HG02642 (cell line): Measurements from ENCODE around the gene GCN1.
A peak's percentile ranks its signal among the peaks of the same experiment; 100 is the strongest.

ENCODE experiments used
- ATAC-seq: cut with Tn5 transposase; IDR thresholded peaks from one replicate; pipeline ENCODE4 v1.9.1; 2021; ENCODE audit warnings: mild to moderate bottlenecking; ENCODE audit not compliant: unreplicated experiment, poor library complexity

GCN1 gene

DNA sequence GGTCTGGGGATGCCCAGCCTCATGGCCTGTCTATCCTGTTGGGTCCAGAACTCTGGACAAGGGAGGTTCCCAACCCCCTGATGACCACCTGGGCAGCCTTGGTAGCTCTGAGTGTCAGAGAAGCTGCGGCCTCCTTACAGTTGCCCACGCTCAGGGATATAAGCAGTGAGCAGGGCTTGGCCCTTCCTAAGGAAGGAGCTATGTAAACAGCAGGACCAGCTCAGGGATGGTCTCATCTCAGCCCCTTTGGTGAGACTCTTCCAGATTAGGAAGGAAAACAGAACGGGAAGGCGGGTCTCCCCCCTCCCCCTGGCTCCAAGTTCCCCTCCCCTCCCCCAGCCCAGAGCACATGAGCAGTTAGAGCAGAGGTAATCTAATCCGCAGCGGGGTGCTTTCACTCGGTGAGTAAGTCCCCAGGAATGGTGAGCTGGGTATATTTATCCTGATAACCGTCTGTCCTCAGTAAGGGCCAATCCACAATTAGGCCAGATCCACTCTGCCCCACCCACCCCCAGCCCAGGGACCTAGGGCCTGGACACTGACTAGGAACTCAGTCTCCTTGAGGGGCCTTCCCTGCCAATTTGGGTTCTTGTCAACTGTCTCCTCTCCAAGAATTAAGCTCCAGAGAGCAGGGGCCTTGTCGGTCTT, 35.9 kb upstream of the GCN1 start:
- ATAC-seq = no peak

DNA sequence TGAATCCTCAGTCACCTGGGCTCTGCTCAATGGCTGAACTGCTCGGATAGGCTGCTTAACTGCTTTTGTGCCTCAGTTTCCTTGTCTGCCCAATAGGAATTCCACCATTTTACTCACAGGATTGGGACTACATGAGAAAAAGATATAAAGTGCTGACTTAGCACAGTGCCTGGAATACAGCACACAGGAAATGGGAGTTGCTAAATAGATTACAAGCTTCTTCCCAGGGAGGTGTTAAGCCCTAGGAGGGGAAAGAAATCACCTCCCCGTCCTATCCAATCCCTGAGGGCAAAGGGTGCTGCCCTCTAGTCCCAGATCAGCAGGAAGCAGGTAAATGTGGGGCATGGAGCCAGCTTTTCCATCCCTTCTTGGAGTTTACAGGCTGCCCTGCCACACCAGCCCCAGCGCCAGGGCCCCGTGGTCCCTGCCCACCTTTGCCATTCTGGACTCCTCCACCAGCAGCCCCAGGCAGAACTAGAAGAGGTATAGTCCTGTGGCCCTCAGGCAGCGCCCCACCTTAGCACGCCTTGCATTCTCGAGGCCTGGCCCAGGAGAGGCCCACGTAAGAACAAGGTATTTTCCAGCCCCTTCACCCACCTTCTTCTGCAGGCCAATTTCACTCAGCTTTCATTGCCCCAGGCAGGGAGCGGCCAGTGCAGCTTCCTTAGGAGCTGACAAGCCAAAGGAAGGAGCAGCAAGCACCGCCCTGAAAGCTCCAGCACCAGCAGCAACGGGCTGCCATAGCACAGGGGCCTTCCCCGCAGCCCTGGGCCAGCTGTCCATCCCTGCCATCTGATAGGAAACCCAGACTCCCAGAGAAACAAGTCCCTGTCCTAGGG, 35.2 kb upstream of the GCN1 start:
- no peak for ATAC-seq

DNA sequence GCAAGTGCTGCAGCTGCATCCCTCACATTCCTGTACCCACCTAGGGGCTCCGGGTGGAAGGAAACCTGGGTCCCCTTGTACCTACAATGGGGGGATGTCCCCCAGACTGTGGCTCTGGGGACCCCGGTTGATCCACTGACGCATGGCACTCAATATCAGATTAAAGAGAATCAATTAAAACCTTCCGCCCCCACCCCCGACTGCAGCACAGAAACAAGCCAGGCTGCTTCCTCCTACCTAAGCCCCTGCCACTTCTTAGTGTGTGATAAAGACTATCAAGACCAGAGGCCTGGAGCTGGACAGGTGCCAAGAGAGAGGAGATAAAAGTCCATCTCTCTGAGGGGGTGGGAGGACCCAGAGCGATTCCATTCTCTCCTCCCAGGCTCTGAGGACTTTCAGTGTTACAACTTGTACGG, 34.6 kb upstream of the GCN1 start:
- no peak for ATAC-seq

DNA sequence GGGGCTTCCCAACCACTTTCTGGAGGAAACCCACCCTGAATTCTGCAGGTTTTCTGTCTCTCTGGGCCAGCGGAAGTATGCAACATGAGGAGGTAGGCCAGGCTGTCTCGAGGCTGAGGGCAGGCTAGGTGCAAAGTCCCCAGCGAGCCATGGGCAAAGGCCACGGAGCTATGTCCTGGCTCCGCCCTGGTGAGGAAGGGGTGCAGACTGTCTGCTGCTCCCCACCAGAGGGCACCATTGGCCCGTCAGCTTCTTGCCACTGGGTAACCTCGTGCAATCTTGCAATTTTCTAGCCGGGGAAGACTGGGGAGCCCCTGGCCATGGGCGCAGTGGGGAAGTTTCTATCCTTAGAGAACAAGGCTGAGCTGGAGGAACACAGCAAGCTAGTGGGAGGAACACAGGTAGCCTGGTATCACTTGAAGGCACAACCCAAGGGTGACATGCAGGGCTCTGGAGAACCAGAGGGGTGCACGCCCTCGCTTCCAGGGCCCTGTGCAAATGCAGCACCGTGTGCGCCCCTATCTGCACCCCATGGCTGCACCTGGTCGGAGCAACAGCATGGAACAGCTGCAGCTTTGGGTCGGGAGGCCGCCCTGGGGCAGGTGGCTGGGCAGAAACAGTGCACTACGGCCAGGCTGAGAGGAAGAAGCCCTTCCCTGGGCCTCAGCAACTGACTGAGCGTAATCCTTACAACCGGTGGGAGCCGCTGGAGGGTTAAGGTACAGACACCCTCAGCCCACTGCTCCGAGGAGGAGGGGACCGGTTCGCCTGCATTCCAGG, 34.0 kb upstream of the GCN1 start:
- peak; percentile 67 for ATAC-seq

DNA sequence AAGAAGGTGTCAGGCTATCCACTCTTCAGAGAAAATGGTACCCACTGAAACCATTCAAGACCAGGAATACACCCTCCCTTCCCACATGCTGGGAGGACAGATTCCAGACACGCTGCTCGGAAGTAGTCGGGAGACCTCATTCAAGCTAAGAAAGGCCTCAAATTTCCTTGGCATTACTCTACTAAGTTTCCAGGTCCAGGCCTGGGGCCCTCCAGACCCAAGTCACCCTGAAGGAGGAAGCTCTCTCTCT, 33.5 kb upstream of the GCN1 start:
- no peak for ATAC-seq

DNA sequence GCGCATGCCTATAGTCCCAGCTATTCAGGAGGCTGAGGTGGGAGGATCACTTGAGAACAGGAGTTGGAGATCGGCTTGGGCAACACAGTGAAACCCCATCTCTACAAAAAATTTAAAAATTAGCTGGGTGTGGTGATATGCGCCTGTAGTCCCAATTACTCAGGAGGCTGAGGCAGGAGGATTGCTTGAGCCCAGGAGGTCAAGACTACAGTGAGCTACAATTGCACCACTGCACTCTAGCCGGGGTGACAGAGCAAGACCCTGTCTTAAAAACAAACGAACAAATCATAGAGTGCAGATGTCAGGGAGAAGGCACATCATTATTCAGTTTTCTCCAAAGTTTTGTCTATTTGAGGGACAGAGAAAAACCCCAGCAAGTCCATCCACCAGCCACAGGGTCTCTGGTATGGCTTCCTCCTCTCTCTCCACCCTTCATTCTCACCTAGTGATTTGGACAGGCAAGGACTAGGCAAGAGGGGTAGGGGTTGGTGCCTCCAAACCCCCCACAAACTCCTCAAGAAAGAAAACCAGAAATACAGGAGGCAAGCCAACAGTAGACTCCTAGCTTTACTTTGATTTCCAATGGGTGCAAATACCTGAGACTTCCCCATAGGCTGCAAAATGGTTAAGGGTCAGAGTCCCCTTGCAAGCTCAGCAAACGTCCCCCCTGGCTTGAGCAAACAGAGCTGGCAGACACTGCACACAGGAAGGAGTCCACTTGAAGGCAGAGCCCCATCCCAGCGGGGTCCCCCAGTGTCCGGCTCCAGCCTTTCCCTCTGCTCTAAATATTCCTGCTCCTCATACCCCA, 32.9 kb upstream of the GCN1 start:
- no peak for ATAC-seq

DNA sequence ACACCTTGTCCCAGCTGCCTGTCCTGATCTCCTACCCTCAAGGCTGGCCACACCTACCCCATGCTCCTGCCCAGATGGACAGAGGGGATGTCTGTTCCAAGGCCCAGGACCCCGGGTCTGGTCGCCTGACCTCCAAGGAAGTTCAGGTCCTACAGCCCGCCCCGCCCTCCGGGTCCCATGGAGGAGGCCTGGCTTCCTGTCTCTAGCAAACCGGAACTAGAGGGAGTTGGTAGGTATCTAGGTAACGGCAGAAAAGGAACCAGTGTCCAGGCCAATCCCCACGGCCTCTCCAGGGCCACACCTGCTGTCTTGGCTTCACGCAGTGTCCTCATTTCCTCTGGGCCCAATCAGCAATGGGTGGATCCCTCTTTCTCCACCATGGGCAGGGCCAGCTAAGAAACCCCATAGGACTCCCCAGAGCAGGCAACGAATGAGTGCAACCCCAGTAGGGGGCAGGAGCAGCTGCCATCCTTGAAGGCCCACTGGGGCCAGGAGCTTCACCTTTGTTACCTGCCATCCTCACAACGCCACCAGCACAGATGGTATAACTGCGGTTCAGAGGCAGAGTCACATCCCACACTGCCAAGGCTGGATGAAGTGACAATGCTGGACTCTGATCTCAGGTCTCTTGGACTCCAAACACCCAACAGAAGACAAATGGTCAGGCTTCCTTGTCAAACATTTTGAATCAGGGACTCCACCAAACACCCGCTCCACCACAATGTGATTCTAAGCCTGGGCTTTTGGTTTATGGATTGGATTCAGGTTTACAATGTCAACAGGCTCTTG, 31.5 kb upstream of the GCN1 start:
- no peak for ATAC-seq

DNA sequence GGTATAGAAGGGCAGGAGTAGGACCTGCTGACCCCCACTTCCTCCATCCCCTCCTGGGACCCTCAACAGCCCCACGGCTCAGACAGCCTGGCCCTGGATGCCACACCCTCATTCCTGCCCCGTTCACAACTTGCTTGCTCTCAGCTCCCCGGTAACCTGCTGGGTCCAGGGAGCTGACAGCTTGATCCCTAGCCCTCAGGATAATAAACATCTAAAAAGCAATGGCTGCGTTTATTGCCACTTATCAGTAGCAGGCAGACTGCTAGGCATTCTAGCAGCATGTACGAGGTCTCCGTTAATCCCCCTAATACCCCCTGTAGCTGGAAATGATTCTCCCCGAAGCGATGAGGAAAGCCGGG, 30.7 kb upstream of the GCN1 start:
- no peak for ATAC-seq

DNA sequence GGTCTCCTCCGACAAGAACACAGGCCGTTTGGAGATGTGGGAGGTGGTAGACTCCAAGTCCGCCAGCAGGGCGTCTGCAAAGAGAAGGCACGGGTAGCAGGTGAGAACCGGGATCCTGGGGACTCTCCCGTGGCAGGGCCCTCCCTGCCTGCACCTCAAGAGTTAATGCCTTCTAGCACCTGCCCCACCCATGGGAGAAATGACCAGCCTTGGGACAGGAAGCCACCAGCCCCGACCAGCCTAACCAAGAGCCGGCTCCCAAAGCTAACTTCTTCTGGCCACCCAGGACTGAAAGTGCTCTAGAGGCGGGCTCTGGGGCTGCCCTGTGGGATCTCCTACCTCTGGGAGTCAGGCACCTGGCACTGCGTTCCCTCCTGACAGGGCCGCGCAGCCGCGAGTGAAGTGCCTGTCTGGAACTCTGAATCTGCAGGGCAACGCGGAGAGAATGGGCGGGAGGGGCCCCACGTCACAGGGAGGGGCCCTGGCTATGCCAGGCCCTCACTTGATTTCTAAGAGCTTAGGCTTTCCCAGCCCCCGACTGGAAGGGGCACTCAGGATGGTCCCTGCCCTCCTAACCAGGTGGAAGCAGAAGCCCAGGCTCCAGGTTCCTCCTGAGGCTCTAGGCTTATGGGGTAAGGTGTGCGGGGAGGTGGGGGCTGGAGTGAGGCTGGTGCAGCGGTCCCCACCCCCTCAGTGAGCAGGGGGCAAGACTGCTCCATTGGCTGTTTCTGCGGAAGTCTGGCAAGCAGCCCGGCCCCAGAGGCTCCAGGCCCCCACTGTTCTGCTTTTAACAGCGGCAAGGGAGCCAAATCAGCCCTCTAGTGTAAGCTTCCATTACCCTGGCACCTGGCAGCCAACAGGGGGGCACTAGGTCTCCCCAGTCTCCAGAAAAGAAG, 30.0 kb upstream of the GCN1 start:
- ATAC-seq = no peak

DNA sequence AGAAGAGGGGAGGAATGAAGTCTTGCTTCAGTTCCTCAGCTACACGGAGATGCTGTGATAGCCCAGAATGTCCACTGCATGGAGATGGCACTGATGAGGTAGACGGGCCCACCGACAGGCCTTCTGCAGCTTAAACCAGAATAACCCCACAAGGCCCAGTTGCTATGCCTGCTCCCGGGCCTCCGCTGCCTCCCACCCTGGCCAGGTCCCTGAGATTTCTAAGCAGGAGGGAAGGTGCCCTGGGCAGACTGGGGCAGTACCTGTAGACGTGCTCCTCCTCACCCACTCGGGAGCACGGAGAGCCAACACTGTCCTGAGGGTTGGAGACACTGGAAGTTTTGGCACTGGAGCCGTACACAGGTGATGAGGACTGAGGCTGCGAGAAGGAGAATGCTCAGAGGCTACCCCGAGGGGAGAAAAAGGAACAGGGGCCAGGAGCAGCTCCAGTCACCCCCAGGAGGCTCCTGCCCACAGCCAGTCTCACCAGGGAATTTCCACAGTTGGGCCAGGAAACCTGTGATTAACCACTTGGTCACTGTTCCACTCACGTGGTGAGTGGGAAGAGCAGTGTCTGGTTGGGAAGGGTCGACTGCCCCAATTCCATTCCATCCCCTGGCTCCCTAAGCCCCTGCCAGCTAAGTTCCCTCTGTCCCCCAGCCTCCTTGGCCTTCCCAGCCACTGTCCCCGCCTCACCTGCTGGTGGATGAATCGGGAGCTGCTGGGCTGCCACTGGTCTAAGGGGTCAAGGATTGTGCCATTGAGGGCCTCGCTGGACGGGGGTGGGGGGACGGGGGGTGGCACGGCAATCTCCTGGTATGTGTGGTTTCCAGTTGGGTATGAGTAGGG, 29.2 kb upstream of the GCN1 start:
- no peak for ATAC-seq

DNA sequence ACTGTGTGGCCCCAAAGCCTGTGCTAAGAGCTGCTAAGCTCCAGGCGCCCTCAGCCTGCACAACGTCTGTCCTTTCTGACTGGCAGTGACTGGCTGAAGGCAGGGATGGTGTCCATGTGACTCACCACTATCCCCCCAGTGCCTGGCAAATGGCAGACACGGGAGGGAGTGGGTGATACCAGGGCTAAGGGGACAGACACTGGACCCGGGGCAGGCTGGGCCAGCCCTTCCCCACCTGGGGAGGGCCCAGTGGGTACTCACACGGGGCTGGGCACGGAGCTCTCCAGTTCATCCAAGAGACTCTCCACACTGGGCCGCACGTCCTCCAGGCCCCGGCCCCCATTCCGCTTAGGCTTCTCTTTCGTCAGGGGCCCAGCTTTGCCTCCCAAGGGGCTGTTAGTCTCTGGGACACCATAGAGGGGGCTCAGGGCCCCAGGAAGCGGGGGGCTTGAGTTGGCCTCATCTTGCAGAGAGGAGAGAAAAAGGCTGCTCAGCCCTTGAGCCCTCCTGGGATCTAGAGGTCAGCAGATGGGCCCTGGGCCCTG, 27.8 kb upstream of the GCN1 start:
- no peak for ATAC-seq

DNA sequence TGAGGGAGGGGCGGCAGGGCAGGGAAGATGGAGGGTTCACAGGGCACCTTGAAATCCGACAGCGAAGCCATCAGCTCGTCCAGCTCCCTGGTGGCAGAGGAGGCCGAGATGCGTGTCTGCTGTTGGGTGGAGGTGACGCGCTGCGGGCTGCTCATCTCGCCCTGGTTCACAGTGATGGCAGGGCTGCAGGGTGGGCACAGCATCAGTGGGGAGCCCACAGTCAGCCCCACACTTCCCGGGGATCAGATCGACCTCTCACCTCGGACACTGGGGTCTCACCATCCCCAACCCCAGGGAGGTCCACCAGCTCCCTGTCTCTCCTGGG, 27.0 kb upstream of the GCN1 start:
- ATAC-seq = no peak

DNA sequence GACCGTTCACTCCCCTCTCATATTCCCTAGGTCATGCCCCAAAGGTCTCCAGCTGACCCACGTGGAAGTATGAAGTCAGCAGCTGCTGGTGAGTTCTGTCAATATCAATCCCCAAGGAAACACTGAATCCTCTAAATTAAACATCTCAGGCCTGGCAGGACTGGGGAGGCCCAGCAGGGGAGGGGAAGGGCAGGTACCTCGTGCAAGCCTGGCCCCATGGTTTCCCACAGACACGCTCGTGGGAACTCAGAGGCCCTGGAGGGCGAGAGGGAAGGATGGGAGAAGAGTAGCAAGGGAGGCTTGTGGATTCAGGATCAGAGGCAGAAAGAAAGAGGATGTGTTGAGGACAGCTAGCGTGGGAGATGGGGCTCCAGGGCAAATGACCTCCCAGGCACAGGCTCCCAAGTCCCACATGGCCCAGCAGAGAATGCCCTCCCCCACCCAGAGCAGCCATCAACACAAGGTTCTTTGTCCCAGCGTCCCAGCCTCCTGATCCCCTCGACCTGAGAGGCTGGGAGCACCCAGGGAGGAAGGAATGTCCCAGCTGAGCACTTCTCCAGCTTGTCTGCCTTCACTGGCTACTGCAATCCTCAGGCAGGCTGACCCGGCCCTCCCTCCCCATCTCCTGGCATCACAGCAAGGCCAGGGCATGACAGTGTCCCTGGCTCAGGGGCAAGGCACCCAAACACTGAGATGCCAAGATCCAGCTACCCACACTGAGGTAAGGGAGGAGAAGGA, 26.5 kb upstream of the GCN1 start:
- ATAC-seq = no peak

DNA sequence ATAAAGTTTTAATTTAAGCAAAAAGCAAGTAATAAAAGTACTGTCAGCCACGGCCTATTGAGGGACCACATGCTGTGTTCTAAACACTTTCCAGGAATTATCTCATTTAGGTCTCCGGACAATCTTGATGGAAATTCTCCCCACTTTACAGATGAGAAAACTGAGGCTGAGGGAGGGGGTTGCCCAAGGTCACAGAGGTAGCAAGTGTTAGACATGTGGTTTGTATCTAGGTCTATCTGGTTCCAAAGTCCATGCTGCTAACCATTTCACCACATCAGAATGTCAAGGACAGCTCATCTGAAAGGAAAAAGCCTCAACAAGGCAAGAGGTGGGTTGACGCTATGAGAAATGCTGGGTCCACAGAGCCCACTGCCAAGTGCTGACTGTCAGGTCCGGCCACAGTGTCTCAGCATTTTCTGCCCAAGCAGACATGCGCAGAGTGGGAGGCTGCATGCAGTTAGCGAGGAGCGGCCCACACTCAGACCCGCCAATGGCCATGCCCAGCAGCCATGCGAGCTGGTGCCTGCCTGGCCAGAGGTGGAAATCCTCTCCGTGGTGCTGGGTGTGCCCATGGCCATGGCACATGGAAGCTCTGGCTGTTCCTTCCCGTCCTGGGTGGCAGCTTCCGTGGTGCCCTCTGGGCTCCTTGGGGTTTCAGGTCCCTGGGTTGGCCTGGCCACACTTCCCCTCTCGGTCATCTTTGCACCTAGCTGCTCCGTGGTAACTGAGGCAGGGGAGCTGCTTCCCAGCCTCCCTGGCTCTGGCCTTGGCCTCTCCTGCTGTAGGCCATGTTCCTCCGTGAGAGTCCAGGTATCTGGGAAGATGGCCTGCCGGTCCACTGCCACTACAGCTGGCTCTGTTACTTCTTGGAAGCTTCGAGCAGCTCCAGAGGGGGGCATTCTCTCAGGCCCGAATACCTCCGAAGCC, 24.4 kb upstream of the GCN1 start:
- no peak for ATAC-seq

DNA sequence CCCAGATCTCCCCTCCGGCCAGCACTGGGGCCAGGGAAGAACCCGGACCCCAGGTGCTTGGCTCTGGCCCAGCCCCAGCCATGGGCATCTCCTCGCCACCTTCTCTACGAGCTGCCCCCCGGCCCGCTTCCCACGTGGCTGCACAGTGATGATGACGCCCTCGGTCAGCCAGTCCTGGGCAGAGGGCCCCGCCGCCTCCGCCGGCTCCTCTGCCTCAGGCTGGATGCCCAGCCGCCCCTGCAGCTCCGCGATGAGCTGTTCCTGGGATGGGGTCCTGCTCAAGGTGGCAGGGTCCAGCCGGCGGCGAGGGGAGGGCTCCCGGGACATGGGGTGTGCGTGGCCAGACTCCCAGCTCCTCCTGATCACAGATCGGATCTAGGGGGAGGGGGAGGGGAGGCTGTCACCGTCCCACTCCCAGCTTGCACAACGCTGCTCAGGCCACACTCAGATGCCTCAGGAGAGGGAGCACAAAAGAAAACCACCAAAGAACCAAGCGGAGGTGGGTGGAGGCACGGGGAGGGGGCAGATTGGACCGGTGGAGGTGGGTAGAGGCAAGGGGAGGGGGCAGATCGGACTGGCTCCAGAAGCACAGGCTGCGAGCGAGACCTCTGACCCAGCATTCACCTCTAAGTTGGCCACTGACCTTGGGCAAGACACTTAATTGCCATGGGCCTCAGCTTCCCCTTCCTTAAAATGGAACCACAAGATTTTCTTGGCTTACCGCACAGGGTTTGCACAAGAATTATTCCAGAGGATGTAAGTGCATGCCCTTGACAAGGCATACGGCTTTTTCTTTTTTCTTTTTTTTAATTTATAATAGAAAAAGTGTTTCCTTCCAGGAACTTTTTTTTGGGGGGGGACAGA, 22.5 kb upstream of the GCN1 start:
- ATAC-seq = no peak
